Activated T-helper 17 cell treated with anti-CD3 and anti-CD28 coated beads, Interleukin-2, amount 50 U/mL, for 72 hours (primary cell): ENCODE measurements around the gene POLR3A. TPM values are rescaled to one million over a fixed set of nuclear protein-coding genes. Genes with fewer than 3 reads are reported as not detected.
A peak's percentile ranks its signal among the peaks of the same experiment; 100 is the strongest.

Source experiments
- ATAC-seq: fragments of 150-1000 bp; cut with Tn5 transposase; replicated peaks from 2 replicates; pipeline ENCODE4 v1.10.0; 2021; ENCODE audit warnings: mild to moderate bottlenecking, moderate library complexity
- H3K27ac Mint-ChIP-seq: one replicate; pipeline ENCODE4 v1.8.0; 2022; ENCODE audit warnings: mixed read lengths
- H3K27me3 Mint-ChIP-seq: one replicate; pipeline ENCODE4 v1.8.0; 2022; ENCODE audit warnings: mixed read lengths
- H3K36me3 Mint-ChIP-seq: one replicate; pipeline ENCODE4 v1.8.0; 2022; ENCODE audit warnings: low read depth, mild to moderate bottlenecking, mixed read lengths
- H3K4me1 Mint-ChIP-seq: one replicate; pipeline ENCODE4 v1.8.0; 2022; ENCODE audit warnings: mixed read lengths
- H3K4me3 Mint-ChIP-seq: one replicate; pipeline ENCODE4 v1.8.0; 2022; ENCODE audit warnings: mild to moderate bottlenecking, mixed read lengths
- H3K9me3 Mint-ChIP-seq: one replicate; pipeline ENCODE4 v1.8.0; 2022; ENCODE audit warnings: mixed read lengths
- total RNA-seq, 2 donors: library from RNA; stranded (reverse); gene quantifications; one replicate each; pipeline ENCODE4 v1.2.3, GENCODE V29; 2022

Gene POLR3A
- total RNA-seq, 2 donors from 2014 or later: 16.0 to 24.2 TPM

DNA sequence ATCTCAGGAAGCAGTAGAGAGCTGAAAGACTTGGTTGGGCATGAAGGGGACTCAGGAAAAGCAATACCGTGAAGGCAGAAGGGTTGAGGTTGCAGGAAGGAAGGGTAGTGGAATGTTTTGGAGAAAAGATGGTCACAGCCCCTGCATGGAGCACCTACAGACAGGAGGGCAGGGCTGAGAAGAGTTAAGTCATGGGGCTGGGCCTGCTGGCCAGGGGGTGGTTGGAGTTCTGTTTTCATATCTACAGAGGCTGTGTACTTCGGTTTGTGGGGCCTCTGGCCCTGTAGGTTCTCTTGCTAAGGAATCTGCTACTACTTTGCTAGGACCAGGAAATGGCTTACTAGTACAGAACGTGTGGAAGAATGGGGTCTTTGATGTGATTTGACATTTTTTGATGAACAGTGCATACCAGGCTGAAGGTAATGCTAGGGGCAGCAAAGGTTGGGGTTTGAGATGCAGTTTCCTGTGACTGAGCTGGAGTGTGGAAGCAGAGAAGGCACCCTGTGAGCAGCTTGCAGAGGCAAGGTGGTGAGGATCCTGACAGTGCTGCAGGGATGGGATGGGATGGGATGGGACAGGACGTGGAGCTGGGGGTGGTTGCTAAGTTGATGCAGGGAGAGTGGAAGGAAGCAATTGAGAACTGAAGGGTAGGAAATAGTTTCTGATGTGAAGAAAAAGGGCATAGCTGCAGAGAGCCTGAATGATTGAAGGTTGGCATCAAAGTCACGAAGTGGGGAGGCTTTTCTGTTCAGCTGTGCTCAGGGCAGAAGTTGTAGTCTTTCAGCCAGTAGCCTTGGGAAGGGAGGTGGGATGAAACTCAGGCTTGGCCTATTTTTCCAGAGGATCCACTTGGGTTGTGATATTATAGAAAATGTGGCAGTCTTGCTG, 12.1 kb upstream of the POLR3A start:
- Mint-ChIP-seq H3K4me1 (peaks cover 58% of the 10 kb centered on the region), H3K9me3 (no peaks in the 10 kb centered on the region), H3K27ac (peak overlapping the region; percentile 75), H3K36me3 (peaks cover 72% of the 10 kb centered on the region), H3K4me3 (peak overlapping the region; percentile 15), H3K27me3 (no peaks in the 10 kb centered on the region)
- no peak for ATAC-seq

DNA sequence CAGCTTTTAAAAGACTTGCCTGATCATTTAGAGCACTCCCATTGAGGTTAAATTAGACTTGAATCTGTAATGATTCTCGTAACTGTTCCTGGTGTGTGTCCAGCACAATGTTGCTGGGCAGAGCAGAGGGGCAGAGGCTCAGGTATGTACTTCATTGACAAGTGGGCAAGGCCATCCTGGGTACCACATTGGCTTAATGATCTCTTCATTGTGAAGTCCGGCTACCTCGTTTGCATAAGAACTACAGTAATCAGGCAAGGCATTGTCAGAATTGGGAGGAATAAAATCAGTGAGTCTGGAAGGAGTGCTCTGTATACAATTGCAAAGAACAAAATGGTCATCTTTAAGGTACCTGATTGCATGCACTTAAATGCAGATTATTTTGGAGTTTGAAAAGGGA, 10.4 kb upstream of the POLR3A start:
- Mint-ChIP-seq H3K27me3 (no peaks in the 10 kb centered on the region), H3K4me3 (peak overlapping the region; percentile 35), H3K4me1 (peaks cover 65% of the 10 kb centered on the region)

DNA sequence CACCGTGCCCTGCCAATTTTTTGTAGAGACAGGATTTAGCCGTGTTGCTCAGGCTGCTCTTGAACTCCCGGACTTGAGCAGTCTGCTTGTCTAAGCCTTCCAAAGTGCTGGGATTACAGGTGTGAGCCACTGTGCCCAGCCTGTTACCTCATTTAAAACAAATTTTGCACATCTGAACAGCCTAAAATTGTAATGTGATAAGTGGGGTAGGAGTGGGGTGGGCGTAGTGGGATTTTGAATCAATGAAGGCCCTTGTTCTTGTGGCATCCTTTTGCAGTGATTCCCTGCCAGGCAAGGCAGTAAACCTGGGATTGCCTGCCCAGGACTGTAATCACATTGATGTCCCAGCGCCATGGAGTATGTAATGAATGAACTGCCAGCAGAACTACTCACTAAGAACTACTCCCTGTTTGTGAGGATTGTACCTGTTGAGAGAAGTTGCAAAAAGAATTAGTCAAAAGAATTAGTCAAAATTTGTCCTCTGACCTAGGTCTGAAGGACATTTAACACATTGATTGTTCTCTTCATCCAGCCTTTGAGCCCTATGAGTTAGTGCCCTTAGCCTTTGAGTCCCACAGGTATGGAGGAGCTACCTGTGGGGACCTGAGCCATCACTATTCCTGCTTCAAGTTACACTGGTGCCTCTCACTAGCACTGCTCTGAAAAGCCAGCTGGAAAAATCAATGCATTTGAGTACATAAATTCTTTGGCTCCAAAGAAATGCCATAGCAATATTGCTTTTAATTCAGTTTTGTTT, 9.7 kb upstream of the POLR3A start:
- no peaks in the 10 kb centered on the region for H3K9me3 Mint-ChIP-seq
- peaks cover 96% of the 10 kb centered on the region for H3K36me3 Mint-ChIP-seq
- ATAC-seq: no peak
- H3K4me1 Mint-ChIP-seq: peaks cover 60% of the 10 kb centered on the region
- peak overlapping the region; percentile 35 for H3K4me3 Mint-ChIP-seq
- H3K27me3 Mint-ChIP-seq: no peaks in the 10 kb centered on the region
- H3K27ac Mint-ChIP-seq: peak overlapping the region; percentile 58

More for the DNA sequence above, 10.4 kb upstream of the POLR3A start:
- no peaks in the 10 kb centered on the region for H3K9me3 Mint-ChIP-seq
- no peak overlapping the region for H3K27ac Mint-ChIP-seq
- peaks cover 88% of the 10 kb centered on the region for H3K36me3 Mint-ChIP-seq
- no peak for ATAC-seq

DNA sequence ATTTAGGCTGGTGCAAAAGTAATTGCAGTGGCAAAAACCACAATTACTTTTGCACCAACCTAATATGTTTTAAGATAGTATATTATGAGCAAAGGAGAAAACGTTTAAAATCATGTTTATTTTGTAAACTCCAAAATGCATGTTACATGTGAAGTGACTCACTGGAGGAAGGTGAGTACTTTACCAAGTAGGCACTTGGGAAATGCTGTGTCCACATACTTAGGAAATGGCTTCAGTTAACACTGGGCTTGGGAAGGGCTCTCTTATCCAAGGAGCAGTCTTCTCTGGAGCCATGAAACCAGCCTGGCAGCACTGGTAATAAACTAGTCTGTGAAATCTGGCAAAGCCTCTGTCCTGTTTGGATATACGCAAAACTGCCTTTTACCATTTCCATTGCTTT, 8.8 kb upstream of the POLR3A start:
- Mint-ChIP-seq H3K4me3 (peak overlapping the region; percentile 92), H3K36me3 (peaks cover 97% of the 10 kb centered on the region), H3K27ac (no peak overlapping the region), H3K9me3 (no peaks in the 10 kb centered on the region), H3K4me1 (peaks cover 60% of the 10 kb centered on the region), H3K27me3 (no peaks in the 10 kb centered on the region)
- no peak for ATAC-seq

GRCh38 chr10:78035933-78036583, 6.7 kb upstream of the POLR3A start:
- H3K4me3 Mint-ChIP-seq: peak overlapping the region; percentile 92
- H3K4me1 Mint-ChIP-seq: peaks cover 44% of the 10 kb centered on the region
- peak overlapping the region; percentile 88 for H3K27ac Mint-ChIP-seq
- no peak for ATAC-seq
- H3K9me3 Mint-ChIP-seq: no peaks in the 10 kb centered on the region
- H3K36me3 Mint-ChIP-seq: peaks cover 77% of the 10 kb centered on the region
- H3K27me3 Mint-ChIP-seq: no peaks in the 10 kb centered on the region

GRCh38 chr10:78035437-78035836, 6.1 kb upstream of the POLR3A start:
- H3K9me3 Mint-ChIP-seq: no peaks in the 10 kb centered on the region
- ATAC-seq: no peak
- no peaks in the 10 kb centered on the region for H3K27me3 Mint-ChIP-seq
- peaks cover 71% of the 10 kb centered on the region for H3K36me3 Mint-ChIP-seq
- peak overlapping the region; percentile 92 for H3K4me3 Mint-ChIP-seq
- H3K27ac Mint-ChIP-seq: peak overlapping the region; percentile 88
- peaks cover 38% of the 10 kb centered on the region for H3K4me1 Mint-ChIP-seq

DNA sequence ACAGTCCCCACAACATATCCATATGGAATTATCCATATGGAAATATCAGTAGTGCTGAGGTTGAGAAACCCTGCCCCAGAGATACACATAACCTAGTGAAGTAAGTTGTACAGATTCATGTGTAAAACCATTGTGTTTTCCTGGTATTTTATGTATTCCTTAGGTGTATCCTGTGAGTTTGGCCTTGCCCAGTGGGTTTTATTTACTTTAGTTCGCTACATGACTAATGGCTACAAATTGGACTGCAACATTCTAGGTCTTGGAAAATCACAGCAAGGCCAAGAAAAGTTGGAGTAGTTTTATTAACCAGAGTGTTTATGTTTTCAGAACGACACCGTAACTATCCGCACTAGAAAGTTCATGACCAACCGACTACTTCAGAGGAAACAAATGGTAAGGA, 5.7 kb upstream of the POLR3A start:
- Mint-ChIP-seq H3K4me3 (peak overlapping the region; percentile 92), H3K9me3 (no peaks in the 10 kb centered on the region), H3K4me1 (peaks cover 38% of the 10 kb centered on the region), H3K27me3 (no peaks in the 10 kb centered on the region), H3K36me3 (peaks cover 67% of the 10 kb centered on the region), H3K27ac (peak overlapping the region; percentile 88)
- no peak for ATAC-seq

DNA sequence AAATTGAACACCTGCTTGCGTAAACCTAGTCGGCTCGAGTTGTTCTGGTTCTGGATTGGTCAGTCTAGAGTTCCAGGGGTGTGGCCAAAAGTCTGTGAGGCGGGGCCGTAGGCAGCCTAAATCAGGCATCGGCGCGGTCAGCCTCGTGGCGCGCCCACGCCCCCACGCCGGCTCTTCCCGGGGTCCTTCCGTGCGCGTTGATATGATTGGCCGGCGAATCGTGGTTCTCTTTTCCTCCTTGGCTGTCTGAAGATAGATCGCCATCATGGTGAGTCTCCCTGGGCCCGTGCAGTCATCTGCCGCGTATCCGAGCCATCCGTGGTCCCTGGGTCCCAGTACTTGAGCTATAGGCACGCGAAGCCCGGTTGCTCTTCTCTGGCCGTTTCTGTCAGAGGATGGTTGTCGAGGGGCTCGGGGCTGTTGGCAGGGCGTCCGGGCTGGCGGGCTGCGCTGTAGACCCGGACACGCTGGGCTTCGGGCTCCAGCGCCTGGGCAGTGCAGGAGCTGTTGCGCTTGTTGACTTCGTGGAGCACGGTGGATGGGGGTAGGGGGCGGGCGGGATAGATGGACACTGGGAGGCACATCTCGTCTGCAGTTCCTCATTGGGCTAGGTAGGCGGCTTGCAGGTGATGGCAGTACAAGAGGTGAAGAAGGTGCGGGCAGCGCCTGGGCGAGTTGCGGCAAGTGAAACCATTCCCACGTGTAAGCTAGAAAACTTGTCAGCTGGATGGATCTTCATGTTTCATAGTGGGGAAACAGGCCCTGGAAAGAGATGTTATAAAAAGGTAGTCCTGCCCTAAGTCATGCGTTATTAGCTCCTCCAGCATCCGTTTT, 4.5 kb upstream of the POLR3A start, which contains the start of gene RPS24:
TSS of gene RPS24 (plus strand) at position 227 of the 834 bp plus-strand sequence. CDS start at position 266, 39 bp downstream.
- ATAC-seq: peak; percentile 88
- Mint-ChIP-seq H3K4me3 (peak within 1 kb of the TSS; percentile 92), H3K36me3 (peaks cover 63% of the 10 kb centered on the region), H3K27me3 (no peaks in the 10 kb centered on the region), H3K27ac (peak within 1 kb of the TSS; percentile 88), H3K4me1 (peaks cover 39% of the 10 kb centered on the region), H3K9me3 (no peaks in the 10 kb centered on the region)

DNA sequence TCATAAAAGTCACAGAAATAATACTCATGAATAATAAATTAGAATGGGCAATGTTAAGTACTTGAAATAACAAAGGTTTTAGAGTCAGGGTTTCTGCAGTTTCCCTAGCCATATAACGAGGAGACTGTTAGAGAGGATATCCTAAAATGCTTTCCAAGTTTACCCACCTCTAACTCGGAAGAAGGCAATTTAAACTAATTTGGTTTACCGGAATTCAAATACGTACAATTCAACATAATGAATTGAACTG, 4.0 kb upstream of the POLR3A start:
- peak overlapping the region; percentile 88 for H3K27ac Mint-ChIP-seq
- peak overlapping the region; percentile 92 for H3K4me3 Mint-ChIP-seq
- H3K4me1 Mint-ChIP-seq: peaks cover 38% of the 10 kb centered on the region
- no peaks in the 10 kb centered on the region for H3K27me3 Mint-ChIP-seq
- no peaks in the 10 kb centered on the region for H3K9me3 Mint-ChIP-seq
- ATAC-seq: no peak
- H3K36me3 Mint-ChIP-seq: peaks cover 57% of the 10 kb centered on the region

- Mint-ChIP-seq H3K4me1 (peaks cover 24% of the 10 kb centered on the region), H3K4me3 (peak overlapping the region; percentile 94), H3K36me3 (peaks cover 45% of the 10 kb centered on the region), H3K9me3 (no peaks in the 10 kb centered on the region), H3K27ac (peak overlapping the region; percentile 97), H3K27me3 (no peaks in the 10 kb centered on the region)
- no peak for ATAC-seq
Observed at GRCh38 chr10:78028438-78029268, 662 bp downstream of the POLR3A start.

DNA sequence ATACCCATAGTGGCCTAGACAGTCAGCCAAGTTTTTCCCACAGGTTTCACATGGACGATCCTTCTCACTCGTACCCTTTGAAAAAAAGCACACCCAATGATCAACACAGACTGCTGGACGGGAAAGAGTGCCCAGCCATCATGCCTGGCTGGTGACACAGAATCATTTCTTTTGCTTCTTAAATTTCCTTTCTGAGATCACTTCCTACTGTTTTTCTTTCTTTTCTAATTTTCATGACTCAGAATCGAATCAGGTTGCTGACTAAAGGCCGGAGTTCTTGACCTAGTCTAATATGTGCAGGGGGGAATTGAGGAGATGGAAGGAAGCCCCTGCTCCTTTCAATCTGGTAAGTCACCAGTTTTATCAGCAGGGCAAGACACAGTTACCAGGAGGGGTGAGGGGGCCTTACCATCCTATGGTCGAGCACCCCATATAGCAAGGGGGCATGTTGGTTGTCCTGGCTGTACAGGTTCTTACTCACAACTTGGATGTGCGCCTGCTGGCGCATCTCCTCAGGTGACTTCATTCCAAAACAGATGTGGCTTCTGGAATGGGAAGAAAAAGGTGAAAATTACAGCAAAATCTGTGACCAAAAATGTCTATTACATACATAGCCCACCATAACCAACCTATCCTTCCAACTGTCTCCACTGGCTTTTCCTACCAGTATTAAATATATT, 3.5 kb downstream of the POLR3A start:
- no peak for ATAC-seq
- H3K36me3 Mint-ChIP-seq: peaks cover 70% of the 10 kb centered on the region

GRCh38 chr10:78023741-78024140, 5.6 kb downstream of the POLR3A start:
- Mint-ChIP-seq H3K36me3 (peaks cover 83% of the 10 kb centered on the region), H3K27ac (no peak overlapping the region)

More for the DNA sequence above, 3.5 kb downstream of the POLR3A start:
- H3K4me1 Mint-ChIP-seq: peaks cover 24% of the 10 kb centered on the region
- H3K9me3 Mint-ChIP-seq: no peaks in the 10 kb centered on the region
- H3K27ac Mint-ChIP-seq: peak overlapping the region; percentile 37
- no peak overlapping the region for H3K4me3 Mint-ChIP-seq
- H3K27me3 Mint-ChIP-seq: no peaks in the 10 kb centered on the region

DNA sequence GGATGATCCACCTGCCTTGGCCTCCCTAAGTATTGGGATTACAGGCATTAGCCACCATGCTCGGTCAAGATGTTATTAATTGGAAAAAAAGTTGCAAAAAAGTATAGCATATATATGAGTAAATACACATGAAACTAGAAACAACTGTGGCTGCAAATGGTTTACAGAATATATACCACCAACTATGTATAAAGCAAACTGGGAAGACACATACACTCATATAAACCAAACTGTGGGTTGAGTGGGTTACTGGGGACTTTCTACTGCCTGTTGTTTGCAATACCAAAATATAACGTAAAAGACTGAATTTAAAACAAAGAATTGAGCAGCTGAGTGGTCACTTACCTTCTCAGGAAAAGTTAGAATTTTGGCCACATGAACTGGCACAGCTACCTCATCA, 8.1 kb downstream of the POLR3A start:
- Mint-ChIP-seq H3K4me1 (no peaks in the 10 kb centered on the region), H3K36me3 (peaks cover 100% of the 10 kb centered on the region), H3K27me3 (no peaks in the 10 kb centered on the region), H3K4me3 (no peak overlapping the region), H3K9me3 (no peaks in the 10 kb centered on the region), H3K27ac (no peak overlapping the region)
- ATAC-seq: peak; percentile 59

More at GRCh38 chr10:78023741-78024140, 5.6 kb downstream of the POLR3A start:
- H3K27me3 Mint-ChIP-seq: no peaks in the 10 kb centered on the region
- no peak overlapping the region for H3K4me3 Mint-ChIP-seq
- no peak for ATAC-seq
- H3K9me3 Mint-ChIP-seq: no peaks in the 10 kb centered on the region
- peaks cover 14% of the 10 kb centered on the region for H3K4me1 Mint-ChIP-seq
